Transverse colon (tissue), 4 donors: ENCODE measurements around the gene TMEM108. TPM values are rescaled to one million over a fixed set of nuclear protein-coding genes. Genes with fewer than 3 reads are reported as not detected.

Source experiments
- DNase-seq: peaks from one replicate; pipeline ENCODE4 v3.0.0-alpha.2; 2019
- H3K27ac ChIP-seq, 4 donors: fragments of 200-600 bp; sonication (generic); 2 replicates each; pipeline ENCODE4 v1.5.1; 2016 to 2018; ENCODE audit warnings: inconsistent platforms in 4 of 4
- H3K27me3 ChIP-seq: fragments of 200-600 bp; sonication (generic); 2 replicates; pipeline ENCODE4 v1.5.1; 2017; ENCODE audit warnings: inconsistent platforms
- H3K36me3 ChIP-seq, 4 donors: fragments of 200-600 bp; sonication (generic); 2 replicates each; pipeline ENCODE4 v1.5.1; 2017 to 2019; ENCODE audit warnings: inconsistent platforms in 4 of 4
- H3K4me1 ChIP-seq, 4 donors: fragments of 200-600 bp; sonication (generic); 2 replicates each; pipeline ENCODE4 v1.5.1; 2017 to 2020; ENCODE audit warnings: inconsistent platforms in 4 of 4
- H3K4me3 ChIP-seq, 4 donors: fragments of 200-600 bp; sonication (generic); 1 replicate in 1 of 4; 2 replicates in 3 of 4; pipeline versions ENCODE4 v1.5.1 to v1.6.1; 2017 to 2019; ENCODE audit warnings: inconsistent platforms in 4 of 4
- H3K9me3 ChIP-seq, 2 donors: fragments of 200-600 bp; sonication (generic); 2 replicates each; pipeline ENCODE4 v1.5.1; 2017 to 2019; ENCODE audit warnings: inconsistent platforms in 2 of 2
- CTCF ChIP-seq, 5 experiments: fragments of 200-600 bp in 3 of 5; fragments of 450-650 bp in 2 of 5; sonication (generic) in 3 of 5; IDR thresholded peaks; 1 replicate in 2 of 5; 2 replicates in 3 of 5; pipeline ENCODE4 v1.5.1; 2016 to 2017; ENCODE audit warnings: antibody characterized with exemption in 5 of 5, inconsistent platforms in 3 of 5, mild to moderate bottlenecking in 2 of 5, moderate library complexity in 1 of 5
- EP300 ChIP-seq: sonication (generic); formaldehyde crosslinking; IDR thresholded peaks from one replicate; pipeline ENCODE4 v1.6.1; 2017; ENCODE audit warnings: antibody characterized with exemption, low read depth
- POLR2A ChIP-seq: fragments of 450-650 bp; IDR thresholded peaks from one replicate; pipeline ENCODE4 v1.6.1; 2016; ENCODE audit warnings: antibody characterized with exemption, mild to moderate bottlenecking, moderate library complexity
- POLR2AphosphoS5 ChIP-seq, 3 donors: sonication (generic); formaldehyde crosslinking; IDR thresholded peaks; one replicate each; pipeline ENCODE4 v1.6.1; 2016; ENCODE audit warnings: antibody characterized with exemption in 3 of 3
- WGBS, 2 donors: methylation state at CpG; one replicate each; pipeline ENCODE4 v1.1.5; 2018; ENCODE audit warnings: low coverage in 1 of 2; 5-methylcytosine and 5-hydroxymethylcytosine counted together
- in situ Hi-C, 4 donors: fragments of 200-750 bp; cut with MboI; loops; one replicate each; pipeline versions ENCODE4 v1.15.0 to v1.15.1; 2017; ENCODE audit warnings: low sequenced_read_pairs in 3 of 4, low pct_ligation_motif_present in 1 of 4, low pct_unique_long_range_greater_than_20kb in 1 of 4
- intact Hi-C: fragments of 100-400 bp; cut with DNase I; formaldehyde crosslinking; loops from one replicate; pipeline ENCODE4 v1.15.1; 2023; ENCODE audit warnings: low total_unique reads
- total RNA-seq, 4 donors: library from RNA; depleted of rRNA; stranded (reverse); fragments of >200 nt; gene quantifications; one replicate each; pipeline ENCODE4 v1.1.0, GENCODE V29; 2016

TMEM108 gene
- total RNA-seq, 4 donors from 2014 or later = 0.14 to 1.4 (median 0.80) TPM; not detected in 1

GRCh38 chr3:133135306-133135705 lies 97.1 kb downstream of the TMEM108 start:
- intact Hi-C loops = no loop called here
- Histone ChIP-seq H3K4me3 (no peak overlapping the region), H3K27me3 (no peaks in the 10 kb centered on the region), H3K9me3 (no peaks in the 10 kb centered on the region), H3K27ac (no peak overlapping the region), H3K36me3 (no peaks in the 10 kb centered on the region), H3K4me1 (no peaks in the 10 kb centered on the region)
- TF ChIP-seq CTCF (IDR thresholded peaks at IDR 0.05) = no peak
- no peak for TF ChIP-seq POLR2AphosphoS5 (IDR thresholded peaks at IDR 0.05)
- no peak for TF ChIP-seq EP300
- no peak for TF ChIP-seq POLR2A
- 75 to 77% methylated on average over 5 of the region's 5 CpGs for WGBS, 2 donors
- in situ Hi-C loops = no loop called here
- no peak for DNase-seq

GRCh38 chr3:133136114-133137041 lies 98.2 kb downstream of the TMEM108 start:
- no peaks in the 10 kb centered on the region for H3K9me3 ChIP-seq
- no peaks in the 10 kb centered on the region for H3K27me3 ChIP-seq
- WGBS, 2 donors = 66 to 85% methylated on average over 2 of the region's 2 CpGs
- H3K36me3 ChIP-seq = no peaks in the 10 kb centered on the region
- no peak for TF ChIP-seq EP300
- TF ChIP-seq POLR2A = no peak
- TF ChIP-seq POLR2AphosphoS5 (IDR thresholded peaks at IDR 0.05) = no peak
- no peak for TF ChIP-seq CTCF (IDR thresholded peaks at IDR 0.05)
- in situ Hi-C loops (no loop called here), intact Hi-C loops (no loop called here)
- no peaks in the 10 kb centered on the region for H3K4me1 ChIP-seq
- no peak overlapping the region for H3K27ac ChIP-seq
- H3K4me3 ChIP-seq = no peak overlapping the region
- no peak for DNase-seq

GRCh38 chr3:133137042-133137996 lies 99.1 kb downstream of the TMEM108 start:
- Histone ChIP-seq H3K9me3 (no peaks in the 10 kb centered on the region), H3K27me3 (no peaks in the 10 kb centered on the region), H3K27ac (no peak overlapping the region), H3K36me3 (no peaks in the 10 kb centered on the region), H3K4me3 (no peak overlapping the region), H3K4me1 (no peaks in the 10 kb centered on the region)
- in situ Hi-C loops (no loop called here), intact Hi-C loops (no loop called here)
- TF ChIP-seq POLR2AphosphoS5 (IDR thresholded peaks at IDR 0.05) = no peak
- no peak for TF ChIP-seq POLR2A
- no peak for TF ChIP-seq CTCF (IDR thresholded peaks at IDR 0.05)
- no peak for TF ChIP-seq EP300
- no peak for DNase-seq
- WGBS, 2 donors = 74 to 80% methylated on average over 10 to 12 of the region's 12 CpGs

- no peak for DNase-seq
- Histone ChIP-seq H3K27ac (no peak overlapping the region), H3K4me1 (no peaks in the 10 kb centered on the region), H3K36me3 (no peaks in the 10 kb centered on the region), H3K9me3 (no peaks in the 10 kb centered on the region), H3K27me3 (no peaks in the 10 kb centered on the region), H3K4me3 (no peak overlapping the region)
- TF ChIP-seq CTCF (IDR thresholded peaks at IDR 0.05) (no peak), POLR2AphosphoS5 (IDR thresholded peaks at IDR 0.05) (no peak), POLR2A (no peak), EP300 (no peak)
- in situ Hi-C loops = no loop called here
- 45 to 61% methylated on average over 1 of the region's 1 CpG for WGBS, 2 donors
- intact Hi-C loops = no loop called here
Measured at GRCh38 chr3:133138017-133138416, 99.8 kb downstream of the TMEM108 start.
